Dermis microvascular lymphatic vessel endothelial cell (primary cell): ENCODE data around the gene TRDN. TPM values are rescaled to one million over a fixed set of nuclear protein-coding genes. Genes with fewer than 3 reads are reported as not detected.

Source experiments
- DNase-seq, 2 donors: peaks; one replicate each; pipeline versions ENCODE4 v3.0.0 to v3.0.0-alpha.2; 2010; ENCODE audit warnings: low read depth in 2 of 2
- total RNA-seq: library from RNA; depleted of rRNA; stranded (reverse); fragments of >200 nt; gene quantifications from 2 replicates; pipeline ENCODE4 v1.2.1, GENCODE V29; 2014

The TRDN gene
- total RNA-seq, 1 donor from 2014 or later: not detected

DNA sequence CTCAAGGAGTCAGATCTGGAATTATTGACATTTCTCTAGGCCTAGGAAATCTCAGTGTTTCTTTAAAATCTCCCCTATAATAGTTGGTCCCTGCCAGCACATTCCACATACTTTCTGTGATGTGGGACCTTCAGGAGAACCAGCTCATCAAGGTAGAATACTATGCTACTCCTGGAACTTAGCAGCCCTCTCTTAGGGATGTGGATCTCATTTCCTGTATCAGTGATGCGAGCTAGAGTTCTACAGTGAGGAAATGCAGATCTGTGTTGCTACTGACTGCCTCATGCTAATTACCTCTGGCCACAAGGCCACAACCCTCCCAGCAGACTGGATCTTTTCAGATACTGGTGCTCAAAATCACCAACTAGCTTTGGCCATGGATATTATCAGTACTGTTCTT lies 446.9 kb downstream of the TRDN start:
- DNase-seq: no peak

DNA sequence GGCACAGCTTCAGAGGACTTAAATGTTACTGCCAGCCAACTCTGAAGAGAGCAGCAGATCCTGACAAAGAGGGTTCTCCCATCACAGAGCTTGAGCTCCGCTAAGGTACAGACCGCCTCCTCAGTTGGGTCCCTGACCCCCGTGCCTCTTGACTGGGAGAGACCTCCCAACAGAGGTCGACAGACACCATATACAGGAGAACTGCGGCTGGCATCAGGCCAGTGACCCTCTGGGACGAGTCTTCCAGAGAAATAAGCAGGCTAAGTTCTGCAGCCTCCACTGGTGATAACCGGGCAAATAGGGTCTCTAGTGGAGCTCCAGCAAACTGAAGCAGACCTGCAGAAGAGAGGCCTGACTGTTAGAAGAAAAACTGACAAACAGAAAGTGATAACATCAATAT lies 453.8 kb downstream of the TRDN start:
- no peak for DNase-seq

DNA sequence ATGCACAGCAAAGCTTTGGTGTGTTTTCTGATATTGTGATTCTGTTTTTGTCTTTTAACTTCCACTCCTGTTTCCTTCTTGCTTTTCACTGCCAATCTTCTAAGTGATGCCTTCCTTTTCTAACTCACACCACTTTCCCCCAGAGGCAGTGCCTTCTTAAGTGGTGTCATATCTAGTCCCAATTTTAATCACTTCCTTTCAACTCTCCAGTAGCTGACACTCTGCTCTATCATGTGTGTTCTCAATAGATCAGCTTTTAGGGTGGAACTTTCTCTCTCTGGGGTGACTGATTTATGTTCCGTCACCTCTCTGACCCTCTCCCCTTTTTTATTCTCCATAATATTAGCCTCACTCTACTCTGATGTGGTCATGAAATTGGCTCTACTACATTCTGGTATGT lies 460.0 kb downstream of the TRDN start:
- no peak for DNase-seq

DNA sequence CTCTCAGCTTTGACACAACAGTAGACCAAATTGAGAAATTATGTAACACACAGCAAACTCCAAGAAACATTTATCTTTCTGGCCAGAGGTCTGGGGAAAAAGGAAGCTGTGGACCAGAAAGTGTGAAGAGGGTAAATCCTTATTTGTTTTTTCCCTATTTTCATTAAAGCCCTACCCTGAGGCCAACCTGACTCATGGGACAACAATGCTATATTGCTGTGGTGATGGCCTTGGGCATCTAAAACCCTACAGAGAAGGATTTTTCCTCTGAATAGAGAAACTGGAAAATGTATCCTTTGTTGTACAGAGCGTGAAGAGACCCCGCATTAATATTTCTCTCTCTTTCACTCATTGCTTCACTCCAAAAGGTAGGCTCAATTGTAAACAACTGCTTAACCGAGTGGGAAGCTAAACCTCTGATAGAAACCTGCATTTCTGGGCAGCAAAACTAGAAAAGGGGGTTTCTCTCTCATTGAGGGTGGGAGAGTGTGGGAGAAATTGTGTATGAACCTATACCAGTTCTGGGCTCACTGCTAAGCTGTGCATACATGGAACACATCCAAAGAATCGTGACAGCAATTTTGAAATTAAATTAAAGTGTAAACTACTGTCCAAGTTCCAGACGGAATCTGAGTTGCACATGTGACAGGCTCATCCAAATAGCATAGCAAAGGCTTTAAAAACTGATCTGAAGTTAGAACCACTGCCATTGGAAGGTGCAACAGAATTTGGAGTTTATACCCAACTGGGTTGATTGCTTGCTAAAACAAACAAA lies 465.2 kb downstream of the TRDN start:
- no peak for DNase-seq

DNA sequence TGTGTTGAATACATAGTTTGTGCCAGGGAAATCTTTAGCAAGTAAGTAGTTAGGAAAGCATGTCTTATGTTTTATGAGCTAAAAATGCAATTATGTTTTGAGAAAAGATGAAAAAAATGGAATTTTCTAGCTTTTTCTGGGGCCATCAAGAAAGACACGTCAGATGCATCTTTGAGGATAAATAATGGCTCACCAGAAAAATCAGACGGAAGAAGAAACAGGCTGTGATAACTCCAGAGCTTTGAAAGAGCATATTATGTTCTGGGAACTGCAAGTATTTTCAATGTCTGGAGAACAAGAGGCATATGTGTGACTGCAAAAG lies 467.0 kb downstream of the TRDN start:
- no peak for DNase-seq

DNA sequence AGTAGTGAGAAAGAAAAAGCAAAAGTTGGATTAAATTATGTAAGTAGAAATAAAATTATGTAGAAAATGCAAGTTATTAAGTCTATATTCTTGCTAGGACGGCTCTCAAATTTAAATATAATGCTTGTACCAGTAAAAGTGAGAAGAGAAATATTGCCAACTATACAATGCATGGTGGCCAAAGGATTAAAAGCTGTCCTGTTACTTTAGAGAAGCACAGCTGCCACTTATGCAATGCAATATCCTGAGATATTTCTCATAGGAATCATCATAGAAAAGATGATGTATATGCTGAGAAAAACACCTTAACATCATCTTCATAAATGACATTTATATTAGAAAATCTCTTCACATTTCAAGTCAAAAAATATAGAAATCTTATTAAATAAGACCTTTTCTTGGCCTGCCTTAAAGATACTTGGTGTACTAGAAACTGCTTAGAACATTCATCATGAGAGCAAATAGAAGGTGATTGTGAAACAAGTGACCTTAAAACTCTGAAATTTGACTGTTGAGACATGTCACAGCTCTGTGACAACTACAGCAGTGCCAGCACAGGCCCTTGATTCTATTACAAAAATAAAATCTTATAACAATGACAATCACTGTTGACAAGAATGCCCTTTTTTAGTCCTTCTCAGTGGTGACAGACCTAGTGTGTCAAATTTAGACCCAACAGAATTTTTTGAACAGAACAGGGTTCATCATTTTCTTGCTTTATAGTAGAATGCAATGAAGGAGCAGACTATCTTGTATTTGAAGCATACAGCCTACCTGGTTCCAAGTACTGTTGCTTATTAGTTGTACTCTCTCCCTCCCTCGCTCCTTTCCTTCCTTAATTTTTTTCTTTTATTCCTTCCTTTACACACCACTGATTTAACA lies 467.6 kb downstream of the TRDN start:
- no peak for DNase-seq

DNA sequence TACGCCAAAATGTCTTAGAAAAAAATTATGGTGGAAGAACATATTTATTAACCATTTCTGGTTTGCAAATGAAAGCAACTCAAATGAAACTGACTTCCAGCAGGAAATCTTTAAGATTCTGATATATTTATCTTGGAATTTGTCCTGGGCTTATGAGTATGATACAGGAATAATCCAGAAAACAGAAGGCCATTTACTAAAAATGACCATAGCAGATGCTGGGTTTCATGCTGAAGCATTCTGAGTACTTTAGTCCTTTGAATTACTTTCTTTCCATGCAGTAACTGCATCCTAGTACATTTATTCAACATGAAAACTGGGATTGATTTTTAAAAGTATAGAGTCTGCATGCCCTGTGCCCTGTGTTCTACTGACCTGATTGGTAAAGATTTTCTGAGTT lies 468.3 kb downstream of the TRDN start:
- DNase-seq: no peak

Other genes starting within 250 kb of the TRDN start
- gene NKAIN2, start 166.9 kb upstream of the TRDN start, total RNA-seq: not detected in 2 replicates